Measurements from ENCODE around the gene SPDYE1.
"Not testable (repeated sequence)": the region's sequence is repeated elsewhere in the genome, so short reads cannot be mapped to it uniquely, and the experiment has no call there.

SPDYE1 gene, protein sequence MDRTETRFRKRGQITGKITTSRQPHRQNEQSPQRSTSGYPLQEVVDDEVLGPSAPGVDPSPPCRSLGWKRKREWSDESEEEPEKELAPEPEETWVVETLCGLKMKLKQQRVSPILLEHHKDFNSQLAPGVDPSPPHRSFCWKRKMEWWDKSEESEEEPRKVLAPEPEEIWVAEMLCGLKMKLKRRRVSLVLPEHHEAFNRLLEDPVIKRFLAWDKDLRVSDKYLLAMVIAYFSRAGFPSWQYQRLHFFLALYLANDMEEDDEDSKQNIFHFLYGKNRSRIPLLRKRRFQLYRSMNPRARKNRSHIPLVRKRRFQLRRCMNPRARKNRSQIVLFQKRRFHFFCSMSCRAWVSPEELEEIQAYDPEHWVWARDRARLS

DNA sequence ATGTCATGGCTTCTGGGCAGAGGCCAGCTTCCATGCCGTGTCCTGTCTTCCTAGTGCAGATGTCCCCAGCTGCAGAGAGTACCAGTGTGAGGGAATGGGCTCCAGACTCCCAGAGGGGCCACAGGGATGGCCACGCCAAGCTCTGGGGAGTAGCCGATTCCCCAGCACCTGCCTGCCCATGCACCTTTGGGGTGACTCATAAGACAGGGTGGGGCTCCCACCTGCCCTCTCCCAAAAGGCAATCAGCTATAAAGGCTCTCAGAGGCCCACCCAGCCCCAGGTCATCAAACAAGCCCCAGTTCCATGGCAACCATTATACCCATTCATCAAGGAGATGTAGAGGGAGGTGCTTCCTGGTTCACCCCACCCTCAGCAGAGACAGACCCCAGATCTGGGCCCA lies at the start of gene SPDYE1:
SPDYE1 (plus strand) TSS at position 366 of the 400 bp plus-strand sequence. CDS start 2,053 bp downstream, outside the sequence.
- not testable (repeated sequence) for H3K36me3 ChIP-seq (ENCODE audit: control insufficient read depth in 1 of 2, insufficient read depth in 2 of 2, low read length in 2 of 2); H3K27me3 ChIP-seq (ENCODE audit: control insufficient read depth in 1 of 2, insufficient read depth in 2 of 2, low read length in 2 of 2); H3K9me3 ChIP-seq (ENCODE audit: control insufficient read depth in 1 of 2, low read length in 2 of 2); H3K4me1 ChIP-seq (ENCODE audit: control insufficient read depth in 1 of 2, insufficient read depth in 2 of 2, low read length in 2 of 2); H3K4me3 ChIP-seq (ENCODE audit: low read depth in 1 of 2, low read length in 2 of 2); H3K9ac ChIP-seq (ENCODE audit: low read depth in 1 of 2, low read length in 2 of 2); H3K27ac ChIP-seq (ENCODE audit: low read depth, low read length)

DNA sequence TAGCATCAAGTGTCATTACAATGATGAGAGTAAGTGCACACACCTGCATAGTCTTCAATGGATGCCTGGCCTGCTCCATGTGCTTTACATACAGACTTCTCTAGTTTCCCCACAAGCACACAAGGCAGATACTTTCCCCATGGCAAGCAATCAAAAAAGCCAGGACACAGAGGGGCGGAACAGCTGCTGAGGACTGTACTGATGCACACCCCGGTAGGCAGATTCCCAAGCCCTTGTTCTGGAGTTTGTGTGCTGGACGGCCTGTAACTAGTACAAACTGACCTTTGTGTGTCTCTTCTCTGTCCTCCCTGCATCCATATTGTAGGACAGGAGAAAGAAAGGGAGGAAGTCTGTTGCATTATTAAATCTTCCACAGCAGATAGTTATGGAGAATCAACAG lies 45.7 kb upstream of the SPDYE1 start:
- no peak overlapping the region for H3K9ac ChIP-seq (ENCODE audit: low read depth in 1 of 2, low read length in 2 of 2)
- no peaks in the 10 kb centered on the region for H3K9me3 ChIP-seq (ENCODE audit: control insufficient read depth in 1 of 2, low read length in 2 of 2)
- no peak overlapping the region for H3K27ac ChIP-seq (ENCODE audit: low read depth, low read length)
- H3K4me1 ChIP-seq (ENCODE audit: control insufficient read depth in 1 of 2, insufficient read depth in 2 of 2, low read length in 2 of 2) = no peaks in the 10 kb centered on the region
- H3K36me3 ChIP-seq (ENCODE audit: control insufficient read depth in 1 of 2, insufficient read depth in 2 of 2, low read length in 2 of 2) = peaks cover 9 to 35% of the 10 kb centered on the region in 2 donors
- no peaks in the 10 kb centered on the region for H3K27me3 ChIP-seq (ENCODE audit: control insufficient read depth in 1 of 2, insufficient read depth in 2 of 2, low read length in 2 of 2)
- no peak overlapping the region for H3K4me3 ChIP-seq (ENCODE audit: low read depth in 1 of 2, low read length in 2 of 2)

DNA sequence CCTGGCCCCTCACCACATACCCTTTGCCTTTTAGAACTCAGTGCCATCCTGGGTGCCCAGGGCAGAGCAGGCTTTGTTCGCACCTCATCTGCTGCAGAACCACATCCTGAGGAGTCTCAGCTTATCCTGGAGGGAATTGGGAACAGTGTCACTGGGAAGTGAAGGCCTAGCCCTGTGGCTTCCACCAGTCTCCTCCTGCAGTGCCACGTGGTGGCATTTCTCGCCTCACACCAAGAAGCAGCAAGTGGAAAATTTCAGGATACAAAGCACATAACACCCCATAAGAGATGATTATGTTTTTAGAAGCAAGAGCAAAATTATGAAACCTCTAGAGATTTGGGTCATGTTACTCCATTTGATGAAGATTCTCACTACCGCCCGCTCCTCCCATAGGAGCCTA lies 44.6 kb upstream of the SPDYE1 start:
- peaks cover 9 to 35% of the 10 kb centered on the region in 2 donors for H3K36me3 ChIP-seq (ENCODE audit: control insufficient read depth in 1 of 2, insufficient read depth in 2 of 2, low read length in 2 of 2)
- no peak overlapping the region for H3K9ac ChIP-seq (ENCODE audit: low read depth in 1 of 2, low read length in 2 of 2)
- H3K27ac ChIP-seq (ENCODE audit: low read depth, low read length) = no peak overlapping the region

DNA sequence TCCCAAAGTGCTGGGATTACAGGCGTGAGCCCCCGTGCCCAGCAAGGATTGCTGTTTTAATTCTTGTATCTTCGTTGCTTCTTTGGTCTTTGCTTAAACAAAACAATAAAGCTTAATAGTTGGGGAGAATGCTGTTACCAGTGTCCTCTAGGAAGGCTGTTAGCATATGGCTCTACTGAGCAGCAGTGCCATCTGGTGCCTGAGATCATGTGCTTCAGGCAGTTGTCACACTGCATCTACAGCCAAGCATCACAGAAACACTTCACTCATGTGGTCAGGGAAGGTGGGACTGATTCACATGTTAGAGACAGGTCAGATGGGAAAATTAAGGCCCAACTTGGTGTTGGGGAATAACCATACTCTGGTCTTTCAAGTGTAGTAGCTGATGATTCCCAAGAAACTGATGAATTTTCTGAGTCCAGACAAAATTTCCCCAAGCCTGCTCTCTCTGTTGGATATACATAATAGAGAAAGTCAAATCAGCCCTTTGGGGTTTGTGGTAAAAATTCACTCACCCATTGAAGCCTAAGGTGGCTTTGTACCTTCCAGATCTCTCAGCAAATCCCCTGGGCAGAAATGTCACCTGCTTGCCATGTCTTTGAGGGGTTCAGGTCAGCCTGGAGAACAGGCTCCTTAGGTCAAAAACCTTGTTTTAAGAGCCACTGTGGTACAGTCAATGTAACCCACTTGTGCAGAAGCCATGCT lies 43.0 kb upstream of the SPDYE1 start:
- Histone ChIP-seq H3K27ac (ENCODE audit: low read depth, low read length) (no peak overlapping the region), H3K4me1 (ENCODE audit: control insufficient read depth in 1 of 2, insufficient read depth in 2 of 2, low read length in 2 of 2) (no peaks in the 10 kb centered on the region), H3K4me3 (ENCODE audit: low read depth in 1 of 2, low read length in 2 of 2) (no peak overlapping the region), H3K36me3 (ENCODE audit: control insufficient read depth in 1 of 2, insufficient read depth in 2 of 2, low read length in 2 of 2) (peaks cover 9 to 32% of the 10 kb centered on the region in 2 donors), H3K9ac (ENCODE audit: low read depth in 1 of 2, low read length in 2 of 2) (no peak overlapping the region), H3K27me3 (ENCODE audit: control insufficient read depth in 1 of 2, insufficient read depth in 2 of 2, low read length in 2 of 2) (no peaks in the 10 kb centered on the region), H3K9me3 (ENCODE audit: control insufficient read depth in 1 of 2, low read length in 2 of 2) (no peaks in the 10 kb centered on the region)

More for the DNA sequence above, 44.6 kb upstream of the SPDYE1 start:
- Histone ChIP-seq H3K27me3 (ENCODE audit: control insufficient read depth in 1 of 2, insufficient read depth in 2 of 2, low read length in 2 of 2) (no peaks in the 10 kb centered on the region), H3K4me3 (ENCODE audit: low read depth in 1 of 2, low read length in 2 of 2) (no peak overlapping the region), H3K9me3 (ENCODE audit: control insufficient read depth in 1 of 2, low read length in 2 of 2) (no peaks in the 10 kb centered on the region), H3K4me1 (ENCODE audit: control insufficient read depth in 1 of 2, insufficient read depth in 2 of 2, low read length in 2 of 2) (no peaks in the 10 kb centered on the region)

DNA sequence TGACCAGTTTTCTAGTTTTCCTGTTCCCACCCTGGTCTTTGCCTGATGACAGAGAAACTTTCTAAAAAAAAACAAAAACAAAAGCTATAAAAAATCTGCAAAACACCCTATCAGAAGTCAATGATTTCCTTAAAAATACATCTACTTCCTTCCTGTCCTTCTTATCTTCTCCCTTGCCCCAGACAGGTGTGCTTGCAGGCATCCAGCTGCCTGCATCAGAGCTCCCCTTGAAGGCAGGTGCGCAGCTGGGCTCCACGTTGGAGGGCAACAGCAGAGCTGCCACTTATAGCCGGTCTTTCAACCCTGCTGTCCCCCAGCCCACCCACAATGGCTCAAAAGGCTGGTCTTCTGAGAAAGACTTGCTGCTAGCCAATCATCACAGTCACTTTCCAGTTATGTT lies 41.7 kb upstream of the SPDYE1 start:
- no peak overlapping the region for H3K27ac ChIP-seq (ENCODE audit: low read depth, low read length)
- no peak overlapping the region for H3K9ac ChIP-seq (ENCODE audit: low read depth in 1 of 2, low read length in 2 of 2)
- H3K9me3 ChIP-seq (ENCODE audit: control insufficient read depth in 1 of 2, low read length in 2 of 2) = no peaks in the 10 kb centered on the region
- H3K4me1 ChIP-seq (ENCODE audit: control insufficient read depth in 1 of 2, insufficient read depth in 2 of 2, low read length in 2 of 2) = no peaks in the 10 kb centered on the region
- H3K36me3 ChIP-seq (ENCODE audit: control insufficient read depth in 1 of 2, insufficient read depth in 2 of 2, low read length in 2 of 2) = peaks cover 0 to 21% of the 10 kb centered on the region in 2 donors
- no peak overlapping the region for H3K4me3 ChIP-seq (ENCODE audit: low read depth in 1 of 2, low read length in 2 of 2)
- H3K27me3 ChIP-seq (ENCODE audit: control insufficient read depth in 1 of 2, insufficient read depth in 2 of 2, low read length in 2 of 2) = no peaks in the 10 kb centered on the region

DNA sequence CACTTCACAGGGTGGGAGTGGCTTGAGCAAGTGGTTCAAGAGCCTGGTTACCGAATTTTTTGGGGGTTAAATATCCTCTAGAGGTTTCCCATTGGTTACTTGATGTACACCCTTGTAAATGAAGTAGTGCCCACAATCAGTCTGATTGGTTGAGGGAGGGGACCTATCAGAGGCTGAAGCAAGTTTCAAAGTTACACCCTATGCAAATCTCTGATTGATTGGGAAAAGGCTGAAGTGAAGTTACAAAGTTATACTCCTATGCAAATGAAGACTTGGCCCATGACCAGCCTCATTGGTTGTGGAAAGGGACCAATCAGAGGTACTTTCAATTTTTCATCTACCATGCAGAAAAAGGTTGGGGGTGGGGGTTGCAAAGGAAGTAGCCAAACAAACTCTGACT lies 36.8 kb upstream of the SPDYE1 start:
- Histone ChIP-seq H3K4me3 (ENCODE audit: low read depth in 1 of 2, low read length in 2 of 2) (no peak overlapping the region), H3K9ac (ENCODE audit: low read depth in 1 of 2, low read length in 2 of 2) (no peak overlapping the region), H3K4me1 (ENCODE audit: control insufficient read depth in 1 of 2, insufficient read depth in 2 of 2, low read length in 2 of 2) (no peaks in the 10 kb centered on the region), H3K9me3 (ENCODE audit: control insufficient read depth in 1 of 2, low read length in 2 of 2) (no peaks in the 10 kb centered on the region), H3K36me3 (ENCODE audit: control insufficient read depth in 1 of 2, insufficient read depth in 2 of 2, low read length in 2 of 2) (no peaks in the 10 kb centered on the region), H3K27me3 (ENCODE audit: control insufficient read depth in 1 of 2, insufficient read depth in 2 of 2, low read length in 2 of 2) (no peaks in the 10 kb centered on the region), H3K27ac (ENCODE audit: low read depth, low read length) (no peak overlapping the region)

DNA sequence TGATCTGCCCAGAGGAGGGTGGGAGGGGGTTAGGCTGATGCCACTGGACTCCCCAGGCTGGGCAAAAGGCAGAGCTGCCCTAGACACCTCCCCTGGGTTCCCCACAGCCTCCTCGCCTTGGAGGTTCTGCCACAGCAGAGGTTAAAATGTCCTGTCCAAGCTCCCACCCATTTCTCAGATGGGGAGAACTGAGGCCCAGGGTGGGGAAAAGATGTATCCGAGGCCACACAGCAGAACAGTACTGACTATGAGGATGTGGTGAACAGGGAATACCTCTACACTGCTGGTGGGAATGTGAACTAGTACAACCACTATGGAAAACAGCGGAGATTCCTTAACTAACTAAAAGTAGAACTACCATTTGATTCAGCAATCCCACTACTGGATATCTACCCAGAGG lies 31.3 kb upstream of the SPDYE1 start:
- H3K9me3 ChIP-seq (ENCODE audit: control insufficient read depth in 1 of 2, low read length in 2 of 2); H3K4me3 ChIP-seq (ENCODE audit: low read depth in 1 of 2, low read length in 2 of 2); H3K4me1 ChIP-seq (ENCODE audit: control insufficient read depth in 1 of 2, insufficient read depth in 2 of 2, low read length in 2 of 2); H3K9ac ChIP-seq (ENCODE audit: low read depth in 1 of 2, low read length in 2 of 2); H3K27ac ChIP-seq (ENCODE audit: low read depth, low read length); H3K36me3 ChIP-seq (ENCODE audit: control insufficient read depth in 1 of 2, insufficient read depth in 2 of 2, low read length in 2 of 2); H3K27me3 ChIP-seq (ENCODE audit: control insufficient read depth in 1 of 2, insufficient read depth in 2 of 2, low read length in 2 of 2): not testable (repeated sequence)

DNA sequence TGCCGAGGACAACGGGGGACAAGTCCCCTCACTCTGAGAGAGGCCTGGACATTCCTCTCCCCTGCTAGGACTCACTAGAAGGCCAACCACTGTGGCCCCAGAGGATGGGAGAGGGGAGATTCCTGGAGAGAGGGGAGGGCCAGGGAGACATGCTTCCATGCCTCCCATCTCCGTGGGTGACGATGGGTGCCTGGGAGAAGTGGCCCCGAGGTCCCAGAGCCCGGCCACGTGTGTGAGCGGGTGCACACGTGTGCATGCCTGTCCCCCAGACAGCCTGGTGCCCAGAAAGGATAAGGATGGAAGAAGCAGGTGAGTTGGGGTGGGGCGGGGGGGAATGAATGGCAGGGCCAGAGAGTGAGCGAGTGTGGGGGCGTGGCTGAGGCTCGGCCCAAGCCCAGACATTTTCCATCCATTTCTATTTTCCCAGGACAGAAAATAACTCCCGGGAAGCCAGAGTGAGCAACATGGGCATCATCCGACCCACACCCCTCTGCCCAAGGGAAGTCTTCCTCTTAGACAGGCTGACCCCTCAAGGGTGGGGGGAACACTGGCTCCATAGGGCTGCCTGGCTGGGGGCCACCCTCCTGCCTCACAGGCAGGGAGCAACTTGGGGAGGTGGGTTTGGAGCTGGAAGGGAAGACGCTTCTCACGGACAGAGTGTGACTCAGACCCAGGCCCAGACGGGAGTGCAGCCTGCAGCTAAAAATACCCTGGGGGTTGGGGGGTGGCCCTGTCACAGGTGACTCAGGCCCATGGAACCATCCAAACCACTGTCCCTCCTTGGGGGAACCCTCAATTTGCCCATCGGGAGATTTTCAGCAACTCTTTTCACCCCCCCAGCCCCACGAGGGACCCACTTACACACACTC lies 29.3 kb upstream of the SPDYE1 start:
- not testable (repeated sequence) for H3K9ac ChIP-seq (ENCODE audit: low read depth in 1 of 2, low read length in 2 of 2); H3K4me3 ChIP-seq (ENCODE audit: low read depth in 1 of 2, low read length in 2 of 2); H3K36me3 ChIP-seq (ENCODE audit: control insufficient read depth in 1 of 2, insufficient read depth in 2 of 2, low read length in 2 of 2); H3K27ac ChIP-seq (ENCODE audit: low read depth, low read length); H3K4me1 ChIP-seq (ENCODE audit: control insufficient read depth in 1 of 2, insufficient read depth in 2 of 2, low read length in 2 of 2); H3K9me3 ChIP-seq (ENCODE audit: control insufficient read depth in 1 of 2, low read length in 2 of 2); H3K27me3 ChIP-seq (ENCODE audit: control insufficient read depth in 1 of 2, insufficient read depth in 2 of 2, low read length in 2 of 2)

DNA sequence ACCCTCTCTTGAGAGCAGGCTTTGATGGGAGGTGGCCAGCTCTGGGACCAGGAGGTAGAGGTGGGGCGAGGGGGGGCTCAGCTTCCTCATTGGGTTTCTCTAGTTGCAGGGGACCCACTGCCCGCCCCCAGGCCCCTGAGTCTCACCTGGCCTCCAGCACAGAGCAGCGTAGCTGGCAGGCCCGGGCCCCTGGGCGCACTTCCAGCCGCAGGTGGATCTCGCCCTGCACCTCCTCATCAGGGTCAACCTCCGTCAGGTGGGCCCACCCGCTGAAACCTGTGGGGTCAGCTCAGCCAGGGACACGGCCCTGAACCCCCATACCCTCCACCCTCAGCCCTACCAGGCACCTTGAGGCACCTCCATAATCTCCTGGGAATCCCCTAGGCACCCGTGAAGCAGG lies 28.1 kb upstream of the SPDYE1 start:
- H3K9me3 ChIP-seq (ENCODE audit: control insufficient read depth in 1 of 2, low read length in 2 of 2); H3K36me3 ChIP-seq (ENCODE audit: control insufficient read depth in 1 of 2, insufficient read depth in 2 of 2, low read length in 2 of 2): not testable (repeated sequence)

DNA sequence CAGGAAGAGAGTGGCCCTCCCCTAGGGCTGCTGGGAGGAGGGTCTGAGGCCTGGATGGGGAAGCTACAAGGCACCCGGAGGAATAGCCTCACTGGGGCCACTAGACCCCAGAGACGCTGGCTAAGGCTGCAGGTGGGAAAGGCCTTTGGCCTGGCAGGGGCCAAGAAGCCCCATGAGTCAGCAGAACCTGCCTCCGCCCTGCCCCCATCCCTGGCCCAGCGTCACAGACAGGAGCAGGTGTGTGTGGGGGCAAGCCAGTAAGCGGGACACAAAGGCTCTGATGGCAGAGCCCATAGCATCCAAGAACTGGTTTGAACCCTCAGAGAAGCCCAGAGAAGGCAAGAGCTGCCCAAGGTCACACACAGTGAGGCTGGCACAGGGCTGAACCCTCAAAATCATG lies 27.0 kb upstream of the SPDYE1 start:
- H3K27me3 ChIP-seq (ENCODE audit: control insufficient read depth in 1 of 2, insufficient read depth in 2 of 2, low read length in 2 of 2); H3K4me1 ChIP-seq (ENCODE audit: control insufficient read depth in 1 of 2, insufficient read depth in 2 of 2, low read length in 2 of 2); H3K27ac ChIP-seq (ENCODE audit: low read depth, low read length); H3K9me3 ChIP-seq (ENCODE audit: control insufficient read depth in 1 of 2, low read length in 2 of 2); H3K36me3 ChIP-seq (ENCODE audit: control insufficient read depth in 1 of 2, insufficient read depth in 2 of 2, low read length in 2 of 2); H3K4me3 ChIP-seq (ENCODE audit: low read depth in 1 of 2, low read length in 2 of 2); H3K9ac ChIP-seq (ENCODE audit: low read depth in 1 of 2, low read length in 2 of 2): not testable (repeated sequence)

More for the DNA sequence above, 28.1 kb upstream of the SPDYE1 start:
- not testable (repeated sequence) for H3K4me1 ChIP-seq (ENCODE audit: control insufficient read depth in 1 of 2, insufficient read depth in 2 of 2, low read length in 2 of 2); H3K27ac ChIP-seq (ENCODE audit: low read depth, low read length); H3K27me3 ChIP-seq (ENCODE audit: control insufficient read depth in 1 of 2, insufficient read depth in 2 of 2, low read length in 2 of 2); H3K9ac ChIP-seq (ENCODE audit: low read depth in 1 of 2, low read length in 2 of 2); H3K4me3 ChIP-seq (ENCODE audit: low read depth in 1 of 2, low read length in 2 of 2)

All from duodenal mucosa (tissue), 2 donors.